Measurements from ENCODE around the gene TGM2.

TGM2 gene

GRCh38 chr20:38165089-38165965 lies at the start of gene TGM2:
Gene TGM2, minus strand, starts transcription at chr20:38165270. Its CDS starts 72 bp downstream, at chr20:38165198.
- H3K9ac ChIP-seq (ENCODE audit: insufficient read length) = no peak within 1 kb of the TSS

GRCh38 chr20:38214256-38215193 lies 49.5 kb upstream of the TGM2 start:
- no peak overlapping the region for H3K27ac ChIP-seq
- H3K9me3 ChIP-seq (ENCODE audit: low read depth, low read length) = no peaks in the 10 kb centered on the region
- TF ChIP-seq POLR2AphosphoS5 (IDR thresholded peaks at IDR 0.05; ENCODE audit: borderline replicate concordance, low read depth, low read length) (no peak), EZH2 (IDR thresholded peaks at IDR 0.05) (no peak), FOXP2 (optimal IDR thresholded peaks at IDR 0.05; ENCODE audit: control extremely low read depth, extremely low read length, insufficient read depth) (no peak)
- DNase-seq (ENCODE audit: low read depth, low spot score) = no peak
- no peak overlapping the region for H3K4me3 ChIP-seq
- H3K9ac ChIP-seq (ENCODE audit: insufficient read length) = no peak overlapping the region
- no peaks in the 10 kb centered on the region for H3K36me3 ChIP-seq (ENCODE audit: insufficient read depth, low read length)

More at GRCh38 chr20:38165089-38165965, at the start of gene TGM2:
- Histone ChIP-seq H3K27ac (no peak within 1 kb of the TSS), H3K9me3 (ENCODE audit: low read depth, low read length) (no peaks in the 10 kb centered on the region), H3K4me3 (peak within 1 kb of the TSS; percentile 21), H3K36me3 (ENCODE audit: insufficient read depth, low read length) (no peaks in the 10 kb centered on the region)
- no peak for DNase-seq (ENCODE audit: low read depth, low spot score)
- no peak for TF ChIP-seq FOXP2 (optimal IDR thresholded peaks at IDR 0.05; ENCODE audit: control extremely low read depth, extremely low read length, insufficient read depth)
- TF ChIP-seq EZH2 (IDR thresholded peaks at IDR 0.05) = no peak
- no peak for TF ChIP-seq POLR2AphosphoS5 (IDR thresholded peaks at IDR 0.05; ENCODE audit: borderline replicate concordance, low read depth, low read length)

- Histone ChIP-seq H3K27ac (no peak overlapping the region), H3K4me3 (no peak overlapping the region), H3K9me3 (ENCODE audit: low read depth, low read length) (no peaks in the 10 kb centered on the region), H3K9ac (ENCODE audit: insufficient read length) (no peak overlapping the region), H3K36me3 (ENCODE audit: insufficient read depth, low read length) (no peaks in the 10 kb centered on the region)
- TF ChIP-seq EZH2 (IDR thresholded peaks at IDR 0.05) = no peak
- no peak for TF ChIP-seq FOXP2 (optimal IDR thresholded peaks at IDR 0.05; ENCODE audit: control extremely low read depth, extremely low read length, insufficient read depth)
- no peak for TF ChIP-seq POLR2AphosphoS5 (IDR thresholded peaks at IDR 0.05; ENCODE audit: borderline replicate concordance, low read depth, low read length)
- no peak for DNase-seq (ENCODE audit: low read depth, low spot score)
Measured at GRCh38 chr20:38213607-38213940, 48.5 kb upstream of the TGM2 start.

GRCh38 chr20:38212806-38213606 lies 47.9 kb upstream of the TGM2 start:
- DNase-seq (ENCODE audit: low read depth, low spot score) = no peak
- Histone ChIP-seq H3K9ac (ENCODE audit: insufficient read length) (no peak overlapping the region), H3K4me3 (no peak overlapping the region), H3K27ac (no peak overlapping the region), H3K36me3 (ENCODE audit: insufficient read depth, low read length) (no peaks in the 10 kb centered on the region), H3K9me3 (ENCODE audit: low read depth, low read length) (no peaks in the 10 kb centered on the region)
- TF ChIP-seq EZH2 (IDR thresholded peaks at IDR 0.05) (no peak), POLR2AphosphoS5 (IDR thresholded peaks at IDR 0.05; ENCODE audit: borderline replicate concordance, low read depth, low read length) (no peak), FOXP2 (optimal IDR thresholded peaks at IDR 0.05; ENCODE audit: control extremely low read depth, extremely low read length, insufficient read depth) (no peak)

GRCh38 chr20:38211200-38212097 lies 46.4 kb upstream of the TGM2 start:
- no peak for DNase-seq (ENCODE audit: low read depth, low spot score)
- Histone ChIP-seq H3K9ac (ENCODE audit: insufficient read length) (no peak overlapping the region), H3K36me3 (ENCODE audit: insufficient read depth, low read length) (no peaks in the 10 kb centered on the region), H3K27ac (no peak overlapping the region), H3K4me3 (no peak overlapping the region), H3K9me3 (ENCODE audit: low read depth, low read length) (no peaks in the 10 kb centered on the region)
- TF ChIP-seq FOXP2 (optimal IDR thresholded peaks at IDR 0.05; ENCODE audit: control extremely low read depth, extremely low read length, insufficient read depth) (no peak), EZH2 (IDR thresholded peaks at IDR 0.05) (no peak)

- Histone ChIP-seq H3K9me3 (ENCODE audit: low read depth, low read length) (no peaks in the 10 kb centered on the region), H3K9ac (ENCODE audit: insufficient read length) (no peak overlapping the region), H3K4me3 (no peak overlapping the region), H3K27ac (no peak overlapping the region), H3K36me3 (ENCODE audit: insufficient read depth, low read length) (no peaks in the 10 kb centered on the region)
- TF ChIP-seq EZH2 (IDR thresholded peaks at IDR 0.05) (no peak), FOXP2 (optimal IDR thresholded peaks at IDR 0.05; ENCODE audit: control extremely low read depth, extremely low read length, insufficient read depth) (no peak), POLR2AphosphoS5 (IDR thresholded peaks at IDR 0.05; ENCODE audit: borderline replicate concordance, low read depth, low read length) (no peak)
- no peak for DNase-seq (ENCODE audit: low read depth, low spot score)
Measured at GRCh38 chr20:38210741-38211140, 45.7 kb upstream of the TGM2 start.

GRCh38 chr20:38209736-38210405 lies 44.8 kb upstream of the TGM2 start:
- Histone ChIP-seq H3K9me3 (ENCODE audit: low read depth, low read length) (no peaks in the 10 kb centered on the region), H3K9ac (ENCODE audit: insufficient read length) (no peak overlapping the region), H3K27ac (no peak overlapping the region), H3K36me3 (ENCODE audit: insufficient read depth, low read length) (no peaks in the 10 kb centered on the region), H3K4me3 (no peak overlapping the region)
- no peak for DNase-seq (ENCODE audit: low read depth, low spot score)
- TF ChIP-seq POLR2AphosphoS5 (IDR thresholded peaks at IDR 0.05; ENCODE audit: borderline replicate concordance, low read depth, low read length) (no peak), FOXP2 (optimal IDR thresholded peaks at IDR 0.05; ENCODE audit: control extremely low read depth, extremely low read length, insufficient read depth) (no peak), EZH2 (IDR thresholded peaks at IDR 0.05) (no peak)
